ENCODE measurements around the gene PIGV. TPM values are rescaled to one million over a fixed set of nuclear protein-coding genes. Genes with fewer than 3 reads are reported as not detected.
A peak's percentile ranks its signal among the peaks of the same experiment; 100 is the strongest.

PIGV gene
- total RNA-seq, 1 donor from 2014 or later: 7.9 TPM

GRCh38 chr1:26789612-26789865, 1.8 kb downstream of the PIGV start:
- Mint-ChIP-seq H3K27ac (ENCODE audit: unreplicated experiment) (no peak overlapping the region), H3K9me3 (ENCODE audit: unreplicated experiment) (no peaks in the 10 kb centered on the region)

GRCh38 chr1:26789931-26790330, 2.2 kb downstream of the PIGV start:
- Histone ChIP-seq H3K79me2 (ENCODE audit: insufficient read depth, low read length) (peaks cover 4% of the 10 kb centered on the region), H3K9me3 (ENCODE audit: insufficient read depth, low read depth, low read length) (no peaks in the 10 kb centered on the region), H3K36me3 (ENCODE audit: insufficient read depth, low read length) (peaks cover 2% of the 10 kb centered on the region), H3K27me3 (ENCODE audit: insufficient read depth, low read length) (no peaks in the 10 kb centered on the region), H3K27ac (ENCODE audit: low read depth, low read length) (no peak overlapping the region), H3K4me3 (ENCODE audit: insufficient read depth, low read depth, low read length) (no peak overlapping the region), H2AFZ (ENCODE audit: low read depth, low read length) (no peak overlapping the region), H3K4me1 (ENCODE audit: insufficient read depth, low read length) (peaks cover 41% of the 10 kb centered on the region), H3K9ac (ENCODE audit: low read length) (peak overlapping the region; percentile 92), H4K20me1 (ENCODE audit: insufficient read depth, low read length) (no peaks in the 10 kb centered on the region), H3K4me2 (ENCODE audit: low read length) (no peak overlapping the region)
- Mint-ChIP-seq H3K27me3 (ENCODE audit: low read depth, unreplicated experiment) (no peaks in the 10 kb centered on the region), H3K4me1 (ENCODE audit: low read depth, unreplicated experiment) (peaks cover 32% of the 10 kb centered on the region), H3K4me3 (ENCODE audit: unreplicated experiment) (no peak overlapping the region), H3K27ac (ENCODE audit: unreplicated experiment) (no peak overlapping the region), H3K36me3 (ENCODE audit: low read depth, unreplicated experiment) (peaks cover 18% of the 10 kb centered on the region), H3K9me3 (ENCODE audit: unreplicated experiment) (no peaks in the 10 kb centered on the region)
- no peak for DNase-seq (ENCODE audit: low read depth)
- no peak for FAIRE-seq
- TF ChIP-seq EZH2 (IDR thresholded peaks at IDR 0.05; ENCODE audit: insufficient read depth, low read length): no peak
- TF ChIP-seq, protein P1, sequence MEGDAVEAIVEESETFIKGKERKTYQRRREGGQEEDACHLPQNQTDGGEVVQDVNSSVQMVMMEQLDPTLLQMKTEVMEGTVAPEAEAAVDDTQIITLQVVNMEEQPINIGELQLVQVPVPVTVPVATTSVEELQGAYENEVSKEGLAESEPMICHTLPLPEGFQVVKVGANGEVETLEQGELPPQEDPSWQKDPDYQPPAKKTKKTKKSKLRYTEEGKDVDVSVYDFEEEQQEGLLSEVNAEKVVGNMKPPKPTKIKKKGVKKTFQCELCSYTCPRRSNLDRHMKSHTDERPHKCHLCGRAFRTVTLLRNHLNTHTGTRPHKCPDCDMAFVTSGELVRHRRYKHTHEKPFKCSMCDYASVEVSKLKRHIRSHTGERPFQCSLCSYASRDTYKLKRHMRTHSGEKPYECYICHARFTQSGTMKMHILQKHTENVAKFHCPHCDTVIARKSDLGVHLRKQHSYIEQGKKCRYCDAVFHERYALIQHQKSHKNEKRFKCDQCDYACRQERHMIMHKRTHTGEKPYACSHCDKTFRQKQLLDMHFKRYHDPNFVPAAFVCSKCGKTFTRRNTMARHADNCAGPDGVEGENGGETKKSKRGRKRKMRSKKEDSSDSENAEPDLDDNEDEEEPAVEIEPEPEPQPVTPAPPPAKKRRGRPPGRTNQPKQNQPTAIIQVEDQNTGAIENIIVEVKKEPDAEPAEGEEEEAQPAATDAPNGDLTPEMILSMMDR (IDR thresholded peaks at IDR 0.05; ENCODE audit: insufficient read depth, low read depth, low read length): no peak

More at GRCh38 chr1:26789612-26789865, 1.8 kb downstream of the PIGV start:
- Histone ChIP-seq H4K20me1 (ENCODE audit: insufficient read depth, low read length) (no peaks in the 10 kb centered on the region), H3K4me2 (ENCODE audit: low read length) (peak overlapping the region; percentile 96), H3K79me2 (ENCODE audit: insufficient read depth, low read length) (peaks cover 4% of the 10 kb centered on the region), H3K27ac (ENCODE audit: low read depth, low read length) (peak overlapping the region; percentile 95), H2AFZ (ENCODE audit: low read depth, low read length) (no peak overlapping the region), H3K9ac (ENCODE audit: low read length) (peak overlapping the region; percentile 92), H3K27me3 (ENCODE audit: insufficient read depth, low read length) (no peaks in the 10 kb centered on the region), H3K36me3 (ENCODE audit: insufficient read depth, low read length) (peaks cover 2% of the 10 kb centered on the region), H3K4me1 (ENCODE audit: insufficient read depth, low read length) (peaks cover 45% of the 10 kb centered on the region), H3K9me3 (ENCODE audit: insufficient read depth, low read depth, low read length) (no peaks in the 10 kb centered on the region), H3K4me3 (ENCODE audit: insufficient read depth, low read depth, low read length) (no peak overlapping the region)
- Mint-ChIP-seq H3K27me3 (ENCODE audit: low read depth, unreplicated experiment) (no peaks in the 10 kb centered on the region), H3K4me1 (ENCODE audit: low read depth, unreplicated experiment) (peaks cover 36% of the 10 kb centered on the region), H3K4me3 (ENCODE audit: unreplicated experiment) (no peak overlapping the region), H3K36me3 (ENCODE audit: low read depth, unreplicated experiment) (peaks cover 14% of the 10 kb centered on the region)
- DNase-seq (ENCODE audit: low read depth) (no peak), FAIRE-seq (no peak)
- TF ChIP-seq, protein P1 (IDR thresholded peaks at IDR 0.05; ENCODE audit: insufficient read depth, low read depth, low read length): no peak
- TF ChIP-seq EZH2 (IDR thresholded peaks at IDR 0.05; ENCODE audit: insufficient read depth, low read length): no peak

DNA sequence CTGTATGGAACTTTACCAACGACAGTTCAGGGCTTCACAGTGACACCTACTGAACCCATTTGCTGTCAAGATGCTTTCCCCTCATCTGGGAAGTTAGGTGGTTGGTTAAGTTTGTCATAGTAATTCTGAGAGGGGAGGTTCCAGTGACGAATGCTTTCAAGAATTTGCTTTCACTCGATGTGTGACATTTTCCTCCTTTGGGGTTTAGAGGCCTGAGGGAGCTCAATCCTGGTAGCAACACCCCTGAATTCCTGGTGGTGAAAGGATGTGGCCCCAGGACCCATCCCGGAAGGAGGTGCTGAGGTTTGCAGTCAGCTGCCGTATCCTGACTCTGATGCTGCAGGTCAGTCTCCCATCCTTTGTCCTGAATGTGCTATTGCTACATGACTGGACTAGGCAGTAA, 2.8 kb downstream of the PIGV start:
- no peaks in the 10 kb centered on the region for H3K9me3 ChIP-seq (ENCODE audit: insufficient read depth, low read depth, low read length)
- Mint-ChIP-seq H3K27ac (ENCODE audit: unreplicated experiment) (no peak overlapping the region), H3K4me3 (ENCODE audit: unreplicated experiment) (no peak overlapping the region), H3K36me3 (ENCODE audit: low read depth, unreplicated experiment) (peaks cover 19% of the 10 kb centered on the region), H3K27me3 (ENCODE audit: low read depth, unreplicated experiment) (no peaks in the 10 kb centered on the region), H3K9me3 (ENCODE audit: unreplicated experiment) (no peaks in the 10 kb centered on the region), H3K4me1 (ENCODE audit: low read depth, unreplicated experiment) (peaks cover 28% of the 10 kb centered on the region)
- H3K79me2 ChIP-seq (ENCODE audit: insufficient read depth, low read length): peaks cover 4% of the 10 kb centered on the region
- H2AFZ ChIP-seq (ENCODE audit: low read depth, low read length): no peak overlapping the region
- DNase-seq (ENCODE audit: low read depth) (no peak), FAIRE-seq (no peak)
- H4K20me1 ChIP-seq (ENCODE audit: insufficient read depth, low read length): no peaks in the 10 kb centered on the region
- H3K4me1 ChIP-seq (ENCODE audit: insufficient read depth, low read length): peaks cover 38% of the 10 kb centered on the region
- peaks cover 2% of the 10 kb centered on the region for H3K36me3 ChIP-seq (ENCODE audit: insufficient read depth, low read length)
- no peaks in the 10 kb centered on the region for H3K27me3 ChIP-seq (ENCODE audit: insufficient read depth, low read length)
- no peak overlapping the region for H3K4me3 ChIP-seq (ENCODE audit: insufficient read depth, low read depth, low read length)
- no peak overlapping the region for H3K9ac ChIP-seq (ENCODE audit: low read length)
- no peak overlapping the region for H3K27ac ChIP-seq (ENCODE audit: low read depth, low read length)
- H3K4me2 ChIP-seq (ENCODE audit: low read length): no peak overlapping the region
- TF ChIP-seq, protein P1 (IDR thresholded peaks at IDR 0.05; ENCODE audit: insufficient read depth, low read depth, low read length): no peak

All from astrocyte (in vitro differentiated cells and primary cell).